A204.1 (cell line): Measurements from ENCODE around the gene ZDHHC8.
"Not testable (repeated sequence)": the region's sequence is repeated elsewhere in the genome, so short reads cannot be mapped to it uniquely, and the experiment has no call there.

Source experiments
- FAIRE-seq: peaks from 2 replicates; lab custom pipeline; 2012; peaks lifted over from hg19 to GRCh38; lab: Jason Lieb, UNC

Gene ZDHHC8

DNA sequence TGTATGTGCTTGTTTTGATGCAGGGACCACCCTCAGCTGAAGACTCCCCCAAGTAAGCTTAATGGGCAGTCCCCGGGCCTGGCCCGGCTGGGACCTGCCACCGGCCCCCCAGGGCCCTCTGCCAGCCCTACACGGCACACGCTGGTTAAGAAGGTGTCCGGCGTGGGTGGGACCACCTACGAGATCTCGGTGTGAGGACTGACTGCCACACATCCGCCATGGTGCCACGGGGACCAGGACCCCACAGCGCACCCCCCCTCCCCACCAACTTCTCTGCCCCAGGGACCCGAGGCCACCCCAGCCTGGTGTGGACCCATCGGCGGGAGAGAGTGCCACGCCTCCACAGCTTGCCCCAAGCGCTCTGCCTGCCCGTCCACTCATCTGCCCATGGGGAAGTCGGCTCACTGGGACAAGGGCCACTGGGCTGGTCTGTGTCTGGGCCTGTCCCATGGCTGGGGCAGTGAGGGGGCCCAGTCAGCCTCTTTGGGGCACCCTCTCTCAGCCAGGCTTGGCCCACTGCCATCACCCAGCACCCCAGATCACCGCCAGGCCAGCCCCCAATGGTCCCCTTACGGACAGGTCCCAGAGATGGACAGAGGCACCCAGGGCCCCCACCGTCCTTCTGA, 13.7 kb downstream of the ZDHHC8 start:
- FAIRE-seq = no peak

DNA sequence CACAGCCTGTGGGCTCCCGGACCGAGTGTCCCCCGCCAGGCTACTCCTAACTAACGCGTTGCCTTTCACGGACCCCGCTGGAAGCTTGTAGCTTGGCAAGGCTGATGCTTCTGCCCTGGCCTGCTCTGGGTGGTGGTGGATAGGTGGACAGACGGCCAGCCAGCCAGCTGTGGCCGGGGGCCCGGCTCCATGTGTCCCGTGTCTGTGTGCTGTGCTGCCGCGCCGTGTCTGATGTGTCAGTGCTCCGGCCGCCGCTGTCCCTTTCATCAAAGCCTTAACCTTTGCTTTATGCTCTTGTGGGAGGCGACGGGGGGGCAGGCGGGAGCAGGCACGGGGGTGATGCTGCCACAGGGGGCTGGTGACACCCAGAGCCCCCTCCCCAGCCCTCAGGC, 14.2 kb downstream of the ZDHHC8 start:
- no peak for FAIRE-seq

DNA sequence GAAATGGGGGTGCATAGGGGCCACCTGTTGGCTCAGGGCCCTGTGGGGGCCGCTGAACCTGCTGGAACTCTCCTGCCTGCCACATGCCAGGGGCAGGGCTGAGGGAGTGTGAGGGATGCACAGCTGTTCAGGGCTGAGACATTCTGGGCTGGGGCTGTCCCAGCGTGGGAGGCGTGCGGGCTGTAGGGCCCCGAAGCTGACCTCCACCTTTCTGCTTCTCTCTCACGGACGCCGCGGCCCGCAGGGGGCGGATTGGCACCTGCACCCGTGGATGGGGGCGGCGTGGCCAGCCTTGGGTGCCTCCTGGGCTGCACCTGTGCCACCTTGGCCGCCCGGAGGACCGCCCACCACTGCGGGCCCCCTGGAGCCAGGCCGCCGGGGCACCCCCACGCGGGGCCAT, 15.2 kb downstream of the ZDHHC8 start:
- FAIRE-seq = no peak

DNA sequence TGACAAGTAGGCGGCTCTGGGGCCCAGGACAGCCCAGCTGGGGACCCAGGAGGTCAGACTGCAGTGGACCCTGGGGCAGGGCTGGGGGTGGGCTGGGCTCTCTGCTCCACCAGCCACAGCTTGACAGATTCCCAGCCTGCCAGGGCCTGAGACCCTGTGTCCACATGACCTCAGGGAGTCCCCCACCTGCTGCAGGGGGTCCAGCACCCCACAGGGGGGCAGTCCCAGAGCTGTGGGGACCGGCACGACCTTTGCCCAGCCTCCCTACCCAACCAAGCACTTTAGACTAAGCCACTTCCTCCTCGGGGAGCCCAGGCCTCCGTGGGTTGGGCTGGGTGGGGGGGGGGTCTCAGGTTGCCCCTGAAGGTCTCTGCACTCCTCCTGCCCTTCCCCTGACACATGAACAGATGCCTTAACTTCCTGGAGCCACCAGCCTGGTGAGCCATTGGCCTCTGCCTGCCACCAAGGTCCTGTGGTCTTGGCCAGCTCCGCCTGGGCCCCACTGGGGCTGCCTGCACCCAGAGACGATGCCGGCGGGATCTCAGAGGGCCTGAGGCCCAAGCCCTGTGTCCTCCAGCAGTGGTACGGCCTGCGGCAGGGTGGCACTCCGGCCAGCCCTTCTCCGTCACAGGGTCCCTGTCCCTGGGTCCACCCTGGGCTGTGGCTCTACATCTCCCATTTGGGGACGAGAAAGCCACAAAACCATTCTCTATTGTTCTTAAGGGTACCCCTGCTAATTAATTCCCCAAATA, 15.8 kb downstream of the ZDHHC8 start:
- FAIRE-seq = no peak

DNA sequence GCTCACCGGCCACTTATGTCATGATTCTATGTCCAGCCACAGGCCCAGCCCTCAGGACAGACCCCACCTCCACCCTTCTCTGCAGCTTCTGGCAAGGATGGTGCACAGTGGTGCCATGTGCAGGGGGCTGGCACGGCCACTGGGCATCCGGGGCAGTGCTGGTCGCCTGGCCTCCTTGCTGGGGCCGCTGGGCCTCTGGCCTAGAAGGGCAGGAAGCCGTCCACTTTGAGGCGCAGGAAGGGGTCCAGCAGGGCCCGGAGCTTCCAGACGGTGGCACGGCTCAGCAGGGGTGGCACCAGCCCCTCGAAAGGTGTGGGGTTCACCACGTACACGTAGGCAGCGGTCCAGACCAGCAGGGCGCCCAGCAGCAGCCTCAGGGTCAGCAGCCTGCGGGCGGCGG, 16.8 kb downstream of the ZDHHC8 start:
- FAIRE-seq = no peak

DNA sequence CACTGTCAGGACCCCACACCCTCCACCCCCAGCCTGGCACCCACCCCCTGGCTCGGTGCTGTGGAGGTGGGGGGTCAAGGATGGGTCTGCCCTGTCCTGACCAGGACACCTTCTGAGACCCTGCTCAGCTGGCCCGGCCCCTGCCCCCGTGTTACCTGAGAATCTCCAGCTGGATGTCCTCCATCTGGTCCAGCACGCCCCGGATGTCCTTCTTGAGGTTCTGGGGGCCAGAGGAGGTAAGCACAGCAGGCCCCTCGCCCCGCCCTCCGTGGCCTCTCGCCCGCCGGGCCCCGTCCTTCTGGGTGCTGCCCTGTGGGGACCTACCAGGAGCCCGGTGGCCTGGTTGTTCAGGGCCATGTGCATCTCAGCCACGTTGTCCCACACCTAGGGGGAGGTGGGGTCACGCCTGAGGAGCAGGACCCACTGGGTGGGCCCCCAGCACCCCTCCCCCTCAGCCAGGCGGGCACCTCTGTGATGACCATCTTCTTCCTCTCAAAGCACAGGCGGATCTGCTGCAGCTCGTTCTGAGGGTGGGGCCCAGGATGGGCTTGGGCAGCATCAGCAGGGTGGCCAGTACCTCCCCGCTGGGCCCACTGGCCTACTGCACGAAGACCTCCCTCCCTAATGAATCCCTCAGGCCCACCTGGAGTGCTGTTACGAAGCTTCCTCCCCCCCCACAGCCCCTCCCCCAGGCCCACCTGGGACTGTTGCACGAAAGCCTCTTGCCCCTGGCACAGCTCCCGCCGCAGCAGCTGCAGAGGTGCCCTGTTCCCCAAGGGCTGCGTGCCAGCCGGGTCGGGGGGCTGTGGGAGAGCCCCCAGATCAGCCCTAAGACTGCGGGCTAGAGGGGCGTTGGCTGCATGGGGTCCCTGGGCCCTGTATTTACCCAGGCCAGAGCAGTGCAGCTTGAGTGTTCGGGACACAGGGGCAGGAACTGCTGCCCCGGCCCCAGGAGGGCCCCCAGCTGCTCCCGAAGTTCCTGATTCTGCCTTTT, 17.9 kb downstream of the ZDHHC8 start:
- FAIRE-seq = no peak

DNA sequence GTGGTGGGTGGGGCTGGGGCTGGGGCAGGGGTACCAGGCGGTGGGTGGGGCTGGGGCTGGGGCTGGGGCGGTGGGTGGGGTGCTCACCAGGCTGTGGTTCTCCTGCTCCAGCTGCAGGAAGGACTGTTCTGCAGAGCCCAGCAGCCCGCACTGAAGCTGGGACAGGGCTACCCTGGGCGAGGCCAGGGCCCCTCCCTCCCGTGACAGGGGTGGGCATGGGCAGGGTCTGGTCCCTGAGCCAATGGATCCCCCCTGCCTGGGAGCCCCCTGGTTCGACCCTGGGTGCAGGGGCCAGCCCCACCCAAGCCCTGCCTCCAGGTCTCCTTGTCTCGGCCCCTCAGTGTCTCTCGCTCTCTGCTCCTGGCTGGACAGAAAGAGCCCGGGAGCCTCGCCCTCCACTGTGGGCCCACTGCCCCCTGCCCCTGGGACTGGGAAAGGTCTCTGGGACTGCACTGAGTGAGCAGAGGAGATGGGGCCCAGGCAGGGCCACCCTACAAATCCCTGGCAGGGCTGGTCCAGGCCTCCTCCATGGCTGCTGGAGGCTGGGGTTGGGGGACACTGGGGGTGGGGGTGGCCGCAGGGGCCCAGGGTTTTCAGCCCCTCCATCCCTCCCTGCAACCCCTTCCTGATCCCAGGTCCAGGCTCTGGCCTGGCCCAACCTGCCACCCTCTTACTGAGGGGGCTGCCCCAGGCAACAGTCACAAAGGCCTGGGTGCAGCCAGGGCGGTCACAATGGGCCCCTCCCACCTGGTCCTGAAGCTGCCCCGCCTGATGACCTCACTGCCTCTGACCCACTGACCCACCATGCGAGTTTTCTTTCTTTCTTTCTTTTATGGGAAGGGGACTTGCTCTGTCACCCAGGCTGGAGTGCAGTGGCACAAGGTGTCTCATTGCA, 19.0 kb downstream of the ZDHHC8 start, which contains the start of gene CCDC188:
TSS of gene CCDC188 (minus strand) at position 675 of the 895 bp plus-strand sequence. CDS start at position 606, 69 bp downstream.
- FAIRE-seq = no peak

DNA sequence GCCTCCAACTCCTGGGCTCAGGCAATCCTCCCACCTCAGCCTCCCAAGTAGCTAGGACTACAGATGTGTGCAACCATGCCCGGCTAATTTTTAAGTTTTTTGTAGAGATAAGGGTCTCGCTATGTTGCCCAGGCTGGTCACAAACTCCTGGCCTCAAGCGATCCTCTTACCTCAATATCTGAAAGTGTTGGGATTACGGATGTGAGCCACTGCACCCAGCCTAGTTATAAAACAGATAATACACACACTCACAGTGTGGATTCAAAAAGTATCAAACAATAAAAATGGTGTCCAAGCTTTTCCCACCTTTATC, 19.6 kb downstream of the ZDHHC8 start:
- no peak for FAIRE-seq

DNA sequence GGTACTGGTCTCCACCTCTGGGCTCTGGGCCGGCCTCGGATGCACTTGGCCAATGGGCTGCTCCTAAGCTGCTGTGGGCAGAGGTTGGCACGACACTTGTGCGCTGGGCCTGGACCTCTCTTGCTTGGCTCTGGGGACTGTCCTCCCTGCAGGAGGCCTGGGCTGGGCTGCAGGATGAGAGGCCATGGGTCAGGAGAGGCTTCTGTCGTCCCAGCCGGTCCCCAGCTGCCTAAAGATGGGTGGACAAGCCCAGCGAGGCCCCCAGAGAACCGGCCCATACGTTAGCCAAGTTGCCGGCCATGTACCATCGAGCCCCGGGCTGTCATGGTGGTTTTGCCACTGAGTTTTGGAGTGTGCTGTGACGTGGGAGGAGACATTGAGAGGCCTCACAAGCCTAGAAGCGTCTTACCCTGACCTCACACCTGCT, 20.9 kb downstream of the ZDHHC8 start:
- no peak for FAIRE-seq

DNA sequence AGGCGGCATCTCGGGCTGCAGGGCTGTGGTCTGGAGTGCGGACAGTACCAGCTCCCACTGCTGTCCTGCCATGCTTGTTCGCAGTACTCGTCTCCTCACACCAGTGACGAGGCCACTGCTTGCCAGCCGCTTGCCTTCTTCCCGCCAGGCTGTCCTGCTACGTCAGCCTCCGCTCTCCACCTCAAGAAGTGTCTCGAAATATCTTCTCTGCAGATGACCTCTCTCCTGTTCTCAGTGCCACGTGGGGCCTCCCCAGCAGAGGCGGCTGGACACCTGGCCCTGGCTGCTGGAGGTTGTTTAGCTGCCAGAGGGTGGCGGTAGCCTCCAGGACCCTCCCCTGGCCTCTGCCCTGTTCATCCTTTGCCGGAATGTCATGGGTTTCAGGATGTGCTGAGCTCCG, 22.3 kb downstream of the ZDHHC8 start:
- FAIRE-seq = no peak

DNA sequence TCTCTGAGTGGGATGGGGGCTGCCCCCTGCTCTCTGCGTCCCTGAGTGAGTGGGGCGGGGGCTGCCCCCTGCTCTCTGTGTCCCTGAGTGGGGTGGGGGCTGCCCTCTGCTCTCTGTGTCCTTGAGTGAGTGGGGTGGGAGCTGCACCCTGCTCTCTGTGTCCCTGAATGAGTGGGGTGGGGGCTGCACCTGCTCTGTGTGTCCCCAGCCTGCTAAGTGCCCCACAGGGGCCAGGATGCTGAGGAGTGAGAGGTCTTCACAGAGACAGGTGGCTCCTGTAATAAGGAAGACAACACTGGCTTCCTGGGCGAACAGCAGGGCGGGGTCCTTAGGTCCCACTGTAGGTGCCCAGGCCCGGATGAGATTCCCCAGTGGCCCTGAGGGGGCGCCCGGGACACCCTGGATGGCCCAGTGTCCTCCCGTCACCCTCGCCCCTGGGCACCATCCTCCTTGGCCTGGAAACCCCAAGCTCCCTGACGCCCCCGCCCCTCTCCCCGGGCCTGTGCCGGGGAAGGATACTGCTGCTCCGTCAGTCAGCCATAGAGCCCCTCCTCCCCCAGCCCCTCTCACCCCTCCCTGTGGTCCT, 23.1 kb downstream of the ZDHHC8 start:
- FAIRE-seq = no peak

DNA sequence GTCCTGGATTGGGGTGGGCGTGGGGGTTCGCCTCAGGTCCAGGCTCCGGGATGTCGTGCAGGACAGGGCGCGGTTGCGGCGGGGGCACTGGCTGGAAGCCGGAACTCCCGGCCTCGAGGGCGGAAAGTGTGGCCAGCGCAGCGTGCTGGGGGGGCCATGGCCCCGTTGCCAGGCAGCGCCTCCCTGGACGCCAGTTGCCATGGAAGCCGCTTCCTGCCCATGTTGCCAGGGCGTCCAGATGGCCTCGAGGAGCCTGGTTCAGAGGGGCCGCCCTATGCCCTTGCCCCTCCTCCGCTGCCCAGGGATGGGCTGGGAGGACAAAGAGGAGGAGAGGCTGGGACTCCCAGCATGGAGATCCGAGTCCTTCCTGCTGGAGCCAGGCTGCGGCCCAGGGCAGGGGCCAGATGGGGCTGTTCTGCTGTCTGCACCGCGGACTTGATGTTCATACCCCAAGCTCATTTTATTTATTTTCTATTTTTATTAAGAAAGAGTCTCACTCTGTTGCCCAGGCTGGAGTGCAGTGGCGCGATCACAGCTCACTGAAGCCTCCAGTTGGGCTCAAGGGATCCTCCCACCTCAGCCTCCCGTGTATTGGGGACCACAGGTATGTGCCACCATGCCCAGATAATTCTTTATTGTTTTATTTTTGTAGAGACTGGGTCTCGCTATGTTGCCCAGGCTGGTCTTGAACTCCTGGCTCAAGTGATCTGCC, 23.9 kb downstream of the ZDHHC8 start:
- no peak for FAIRE-seq

DNA sequence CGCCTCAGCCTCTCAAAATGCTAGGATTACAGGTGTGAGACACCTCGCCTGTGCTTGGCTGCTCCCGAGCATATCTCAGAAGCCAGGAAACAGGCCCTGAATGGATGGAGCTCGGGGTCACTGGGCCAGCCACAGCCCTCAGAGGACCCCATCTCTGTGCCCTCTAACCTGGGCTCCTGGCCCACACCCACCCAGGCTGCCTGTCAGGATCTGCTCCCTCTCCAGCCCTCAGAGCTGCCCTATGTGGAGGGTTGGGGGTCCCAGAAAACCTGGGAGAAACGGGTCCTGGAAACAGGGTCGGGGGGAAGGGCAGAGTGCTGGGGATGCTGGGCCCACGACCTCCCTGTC, 24.4 kb downstream of the ZDHHC8 start:
- FAIRE-seq = no peak

DNA sequence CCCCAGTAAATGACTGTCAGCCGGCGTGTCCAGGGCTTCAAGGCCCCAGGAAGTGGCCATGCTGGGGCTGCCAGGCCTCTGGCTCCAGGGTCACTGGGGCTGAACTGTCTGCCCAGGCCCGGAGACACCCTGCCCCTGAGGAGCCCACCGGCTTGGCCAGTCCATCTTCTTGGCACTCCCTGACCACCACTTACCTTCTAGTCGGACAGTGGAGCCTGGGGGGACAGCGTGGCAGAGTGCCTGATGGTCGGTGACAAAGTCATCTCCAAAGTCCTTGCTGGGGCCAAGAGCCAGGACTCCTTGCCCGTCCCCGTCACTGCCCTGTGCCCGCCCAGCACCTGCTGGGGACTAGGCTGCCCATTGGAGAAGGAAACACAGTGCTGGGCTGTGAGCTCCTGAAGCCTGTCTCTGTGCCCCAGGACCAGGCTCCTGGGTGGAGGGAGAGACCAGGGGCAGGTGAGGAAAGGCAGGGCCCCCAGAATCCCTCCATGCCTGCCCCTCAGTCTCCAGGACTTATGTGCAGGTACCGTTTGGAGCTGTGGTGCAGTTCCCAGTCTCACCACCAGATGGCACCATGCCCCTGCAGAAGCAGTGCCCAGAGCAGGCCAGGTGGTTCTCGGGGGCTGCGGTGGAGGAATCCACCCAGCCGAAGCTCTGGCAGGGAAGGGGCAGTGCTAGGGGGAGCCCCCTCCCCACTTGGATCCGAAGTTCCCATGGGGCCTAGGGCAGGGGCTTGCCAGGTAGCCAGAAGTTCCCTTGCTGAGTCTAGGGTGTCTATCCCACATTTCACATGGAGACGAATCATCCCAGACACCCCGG, 25.2 kb downstream of the ZDHHC8 start:
- FAIRE-seq = no peak

DNA sequence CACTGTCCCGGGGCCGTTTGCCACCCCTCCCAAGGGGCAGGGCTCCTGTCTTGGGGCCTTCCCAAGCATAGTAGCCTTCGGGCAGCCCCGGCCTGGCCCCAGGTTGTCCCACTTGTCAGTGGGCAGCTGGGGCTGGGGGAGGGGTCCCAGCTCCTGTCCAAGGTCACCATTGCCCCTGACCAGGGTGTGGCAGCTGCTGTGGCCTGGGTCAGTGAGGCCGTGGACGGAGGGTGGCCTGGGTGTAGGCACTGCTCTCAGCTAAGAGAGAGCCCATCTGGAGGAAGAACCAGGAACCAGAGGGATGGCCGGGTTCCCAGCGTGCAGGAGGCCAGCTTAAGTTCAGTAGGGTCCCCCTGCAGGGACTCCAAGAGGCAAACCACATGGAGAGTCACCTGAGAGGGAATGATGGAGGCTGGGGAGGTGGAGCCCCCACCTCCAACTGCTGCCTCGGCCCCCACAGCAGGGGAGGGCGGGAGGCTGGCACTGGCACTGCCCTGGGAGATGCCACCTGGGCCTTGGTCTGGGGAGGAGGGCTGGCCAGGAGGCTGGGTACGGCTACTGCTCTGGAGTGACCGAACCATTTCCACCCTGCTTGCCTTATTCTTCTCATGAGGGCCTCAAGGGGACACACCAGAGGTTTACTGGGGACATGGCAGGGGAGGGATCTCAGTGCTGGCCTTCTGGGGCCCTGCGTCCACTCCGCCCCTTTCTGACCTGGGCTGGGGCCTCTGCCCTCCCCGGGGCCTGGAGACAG, 26.0 kb downstream of the ZDHHC8 start:
- FAIRE-seq = no peak

DNA sequence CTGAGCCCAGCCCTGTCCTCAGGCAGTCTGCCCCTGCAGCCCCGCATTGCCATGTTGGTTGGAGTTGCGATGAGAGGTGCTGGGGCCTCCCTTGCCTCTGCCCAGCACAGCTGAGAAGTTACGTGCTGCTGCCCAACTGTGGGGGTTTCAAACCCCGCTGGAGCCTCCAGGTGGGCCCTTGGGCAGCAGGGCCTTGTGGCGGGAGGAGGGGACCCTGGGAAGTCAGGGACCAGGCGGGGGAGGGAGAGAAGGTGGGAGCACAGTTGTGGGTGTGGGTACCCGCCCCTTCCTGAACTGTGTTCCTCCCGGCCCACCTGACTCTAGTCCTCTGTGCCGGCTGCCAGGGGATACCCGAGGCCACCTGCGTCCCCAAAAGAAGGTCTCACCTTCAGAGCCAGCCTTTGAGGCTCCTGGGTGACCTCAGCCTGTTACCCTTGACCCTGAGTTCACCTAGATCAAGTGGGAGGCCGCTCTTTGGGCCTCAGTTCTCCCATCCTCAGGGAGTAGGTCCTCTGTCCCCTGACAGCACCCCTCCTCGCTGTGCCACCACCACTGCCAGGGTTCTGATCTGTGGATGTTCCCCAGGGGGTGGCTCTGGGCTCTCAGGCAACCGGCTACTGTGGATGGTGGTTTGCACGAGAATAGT, 26.9 kb downstream of the ZDHHC8 start:
- FAIRE-seq = no peak

DNA sequence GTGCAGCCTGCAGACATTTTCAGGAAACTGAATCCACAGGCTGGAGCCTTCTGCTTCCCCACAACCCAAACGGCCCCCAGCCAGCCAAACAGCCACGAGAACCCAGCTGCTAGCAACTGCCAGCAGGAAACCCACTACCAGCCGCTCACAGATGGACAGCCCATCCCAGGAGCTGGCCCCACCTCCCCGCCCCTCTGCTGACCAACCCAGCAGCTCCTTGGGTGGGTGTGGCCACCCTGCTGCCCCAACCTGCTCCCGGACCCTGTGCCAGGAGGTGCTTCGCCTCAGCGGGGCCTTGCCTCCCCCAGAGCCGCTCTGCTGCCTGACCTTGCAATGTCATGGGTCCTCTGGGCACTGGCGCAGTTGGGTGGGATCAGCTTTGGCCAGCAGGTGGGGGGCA, 27.5 kb downstream of the ZDHHC8 start:
- no peak for FAIRE-seq

DNA sequence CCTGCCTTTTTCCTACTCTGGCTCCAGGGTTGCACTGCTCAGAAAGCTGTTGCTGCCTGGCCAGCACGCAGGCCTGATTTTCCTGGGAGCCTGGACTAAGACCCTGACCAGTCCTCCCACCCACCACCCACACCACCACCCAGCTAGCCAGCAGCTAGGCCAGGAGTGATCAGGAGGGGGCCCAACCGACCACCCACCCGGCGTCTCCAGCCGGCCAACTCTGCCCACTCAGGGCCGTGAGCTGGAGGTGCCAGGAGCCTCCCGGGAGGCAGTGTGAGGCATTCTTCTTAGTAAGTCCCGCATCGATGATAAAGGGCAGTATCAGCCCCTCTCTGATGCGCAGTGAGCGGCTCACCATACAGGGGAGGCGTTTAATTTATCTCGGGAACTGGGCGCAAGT, 27.9 kb downstream of the ZDHHC8 start:
- not testable (repeated sequence) for FAIRE-seq

DNA sequence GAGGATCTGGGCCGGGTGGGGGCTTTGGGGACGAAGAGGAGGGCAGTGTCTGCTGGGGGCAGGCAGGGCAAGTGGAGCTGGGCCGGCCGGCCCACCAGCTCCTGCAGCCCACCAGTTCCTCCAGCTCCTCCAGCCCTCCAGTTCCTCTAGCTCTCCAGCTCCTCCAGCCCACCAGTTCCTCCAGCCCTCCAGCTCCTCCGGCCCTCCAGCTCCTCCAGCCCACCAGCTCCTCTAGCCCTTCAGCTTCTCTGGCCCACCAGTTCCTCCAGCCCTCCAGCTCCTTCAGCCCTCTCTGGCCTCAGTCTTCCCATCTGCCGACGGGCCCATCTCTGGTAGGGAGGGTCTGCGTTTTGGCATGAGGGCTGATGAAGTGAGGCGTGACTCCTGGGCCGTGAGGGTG, 28.4 kb downstream of the ZDHHC8 start:
- no peak for FAIRE-seq
